Ishikawa (cell line): Measurements from ENCODE around the gene ATF1.

Source experiments
- CEBPB ChIP-seq: IDR thresholded peaks from 2 replicates; pipeline ENCODE4 v1.6.1; 2012
- CREB1 ChIP-seq: IDR thresholded peaks from 2 replicates; pipeline ENCODE4 v1.6.1; 2012; ENCODE audit warnings: low read depth
- EGR1 ChIP-seq: IDR thresholded peaks from 2 replicates; pipeline ENCODE4 v1.6.1; 2012
- EP300 ChIP-seq: IDR thresholded peaks from 2 replicates; pipeline ENCODE4 v1.6.1; 2012; ENCODE audit warnings: borderline replicate concordance
- FOXM1 ChIP-seq: IDR thresholded peaks from 2 replicates; pipeline ENCODE4 v1.6.1; 2012; ENCODE audit warnings: low read depth, borderline replicate concordance
- MAX ChIP-seq: IDR thresholded peaks from 2 replicates; pipeline ENCODE4 v1.6.1; 2012
- NFIC ChIP-seq: IDR thresholded peaks from 2 replicates; pipeline ENCODE4 v1.6.1; 2012
- RAD21 ChIP-seq: IDR thresholded peaks from 2 replicates; pipeline ENCODE4 v1.6.1; 2012; ENCODE audit warnings: low read depth
- TAF1 ChIP-seq: IDR thresholded peaks from 2 replicates; pipeline ENCODE4 v1.6.1; 2012; ENCODE audit warnings: low read depth, mild to moderate bottlenecking
- TCF12 ChIP-seq: IDR thresholded peaks from 2 replicates; pipeline ENCODE4 v1.6.1; 2012; ENCODE audit warnings: low read depth
- TEAD4 ChIP-seq: IDR thresholded peaks from 2 replicates; pipeline ENCODE4 v1.6.1; 2012
- YY1 ChIP-seq: IDR thresholded peaks from 2 replicates; pipeline ENCODE4 v1.6.1; 2012; ENCODE audit warnings: low read depth
- ZBTB7A ChIP-seq: IDR thresholded peaks from 2 replicates; pipeline ENCODE4 v1.6.1; 2012; ENCODE audit warnings: low read depth
- TF ChIP-seq, protein P1 (sequence below): IDR thresholded peaks from 2 replicates; pipeline ENCODE4 v1.6.1; 2012
- TF ChIP-seq, protein P2 (sequence below): IDR thresholded peaks from 2 replicates; pipeline ENCODE4 v1.6.1; 2012; ENCODE audit warnings: low read depth, mild to moderate bottlenecking

The ATF1 gene

GRCh38 chr12:50828886-50829285, 65.0 kb downstream of the ATF1 start:
- TF ChIP-seq CEBPB (no peak), EP300 (no peak), TAF1 (no peak), TEAD4 (no peak), NFIC (no peak), MAX (no peak), FOXM1 (no peak), TCF12 (no peak)

DNA sequence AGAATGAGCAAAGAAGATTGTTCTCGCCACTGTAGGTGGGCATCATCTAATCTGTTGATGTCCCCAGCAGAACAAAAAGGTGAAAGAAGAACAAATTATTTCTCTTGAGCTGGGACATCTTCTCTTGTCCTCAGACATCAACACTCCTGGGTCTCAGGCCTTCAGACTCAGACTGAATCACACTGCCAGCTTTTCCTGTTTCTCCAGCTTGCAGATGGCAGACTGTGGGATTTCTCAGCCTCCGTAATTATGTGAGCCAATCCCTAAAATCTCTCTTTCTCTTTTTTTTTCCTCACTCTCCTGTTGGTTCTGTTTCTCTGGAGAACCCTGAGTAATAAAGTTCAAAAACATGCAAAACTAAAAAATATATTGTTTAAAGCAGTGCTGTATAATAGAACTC, 75.1 kb downstream of the ATF1 start:
- TF ChIP-seq TAF1 (no peak), RAD21 (no peak), TEAD4 (no peak), YY1 (no peak), ZBTB7A (no peak), TCF12 (no peak), EGR1 (no peak)
- TF ChIP-seq, protein P1, sequence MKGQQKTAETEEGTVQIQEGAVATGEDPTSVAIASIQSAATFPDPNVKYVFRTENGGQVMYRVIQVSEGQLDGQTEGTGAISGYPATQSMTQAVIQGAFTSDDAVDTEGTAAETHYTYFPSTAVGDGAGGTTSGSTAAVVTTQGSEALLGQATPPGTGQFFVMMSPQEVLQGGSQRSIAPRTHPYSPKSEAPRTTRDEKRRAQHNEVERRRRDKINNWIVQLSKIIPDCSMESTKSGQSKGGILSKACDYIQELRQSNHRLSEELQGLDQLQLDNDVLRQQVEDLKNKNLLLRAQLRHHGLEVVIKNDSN, result no peak

- TF ChIP-seq CEBPB (no peak), YY1 (no peak), TCF12 (no peak), MAX (no peak), TAF1 (no peak), EP300 (no peak), CREB1 (no peak), RAD21 (no peak)
- TF ChIP-seq, protein P1, result no peak
Observed at GRCh38 chr12:50840809-50841487, 77.0 kb downstream of the ATF1 start.

DNA sequence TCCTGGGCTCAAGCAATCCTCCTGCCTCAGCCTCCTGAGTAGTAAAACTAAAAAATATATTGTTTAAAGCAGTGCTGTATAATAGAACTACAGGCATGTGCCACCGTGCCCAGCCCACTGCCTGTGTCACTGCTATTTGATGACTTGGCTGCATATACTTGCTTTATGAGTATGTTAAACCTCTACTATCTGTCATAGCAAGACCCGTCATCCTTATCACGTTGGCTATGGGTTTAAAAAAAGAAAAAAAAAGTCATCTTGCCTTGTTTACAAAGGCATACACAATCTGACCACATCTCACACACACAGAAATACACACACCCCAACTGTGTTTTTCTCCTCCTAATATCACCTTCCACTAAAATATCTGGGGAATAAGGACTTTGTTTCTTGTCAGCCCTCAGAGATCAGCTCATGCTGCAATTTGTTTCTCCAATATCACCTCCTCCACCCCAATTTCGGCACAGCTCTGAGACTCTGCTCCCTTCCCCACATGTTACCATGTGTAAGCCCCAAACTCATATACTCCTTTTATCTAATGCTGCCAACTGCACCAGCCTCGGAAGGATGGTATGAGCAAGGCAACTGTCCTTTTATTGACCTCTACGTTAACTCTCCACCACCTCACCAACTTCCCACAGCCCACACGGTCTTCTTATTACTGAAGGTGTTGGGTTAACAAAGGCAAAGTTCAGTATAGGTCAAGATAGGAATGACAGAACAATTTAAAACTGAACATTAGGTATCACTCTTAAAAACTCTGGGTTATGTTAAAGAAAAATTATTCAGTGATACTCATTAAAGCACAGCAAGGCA, 78.0 kb downstream of the ATF1 start:
- TF ChIP-seq CREB1 (no peak), TCF12 (no peak), TAF1 (no peak), FOXM1 (no peak), TEAD4 (no peak), EP300 (no peak), MAX (no peak)
- TF ChIP-seq, protein P1, result no peak

DNA sequence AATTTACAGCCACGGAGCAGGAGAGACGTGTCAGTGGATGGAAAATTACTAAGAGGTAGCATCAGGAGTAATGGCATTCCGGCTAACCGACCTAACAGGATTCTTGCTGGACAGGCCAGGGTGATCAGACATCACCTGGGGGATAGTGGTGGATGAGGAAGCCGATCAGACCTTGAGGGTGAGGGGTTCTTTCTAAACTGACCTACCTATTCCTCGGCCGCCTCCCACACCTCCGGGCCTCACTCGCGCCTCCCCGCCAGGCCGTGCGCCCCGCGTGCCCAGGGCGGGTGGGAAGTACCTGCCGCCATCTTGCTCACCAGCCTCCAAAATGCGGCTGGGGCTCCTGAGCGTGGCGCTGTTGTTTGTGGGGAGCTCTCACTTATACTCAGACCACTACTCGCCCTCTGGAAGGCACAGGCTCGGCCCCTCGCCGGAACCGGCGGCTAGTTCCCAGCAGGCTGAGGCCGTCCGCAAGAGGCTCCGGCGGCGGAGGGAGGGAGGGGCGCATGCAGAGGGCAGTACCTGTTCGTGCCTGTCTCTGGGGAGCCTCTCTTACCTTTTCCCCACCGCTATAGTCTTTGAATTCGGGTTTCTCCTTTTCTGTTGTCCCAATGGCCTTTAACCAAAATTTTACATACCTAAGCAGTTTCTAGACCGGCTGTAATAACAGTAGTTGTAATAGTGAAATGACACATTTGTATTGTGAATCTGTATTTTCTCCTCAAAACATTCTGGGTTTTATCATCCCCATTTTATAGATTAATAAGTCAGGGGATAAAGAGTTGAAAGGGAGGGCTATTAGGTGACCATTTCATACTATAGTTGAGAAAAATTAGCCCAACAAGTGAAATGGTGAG, 79.0 kb downstream of the ATF1 start, which contains the start of gene TMPRSS12:
TMPRSS12 (plus strand) TSS at position 290 of the 857 bp plus-strand sequence; CDS start at position 329, 39 bp downstream.
- TF ChIP-seq EGR1 (no peak), ZBTB7A (no peak), EP300 (no peak)

DNA sequence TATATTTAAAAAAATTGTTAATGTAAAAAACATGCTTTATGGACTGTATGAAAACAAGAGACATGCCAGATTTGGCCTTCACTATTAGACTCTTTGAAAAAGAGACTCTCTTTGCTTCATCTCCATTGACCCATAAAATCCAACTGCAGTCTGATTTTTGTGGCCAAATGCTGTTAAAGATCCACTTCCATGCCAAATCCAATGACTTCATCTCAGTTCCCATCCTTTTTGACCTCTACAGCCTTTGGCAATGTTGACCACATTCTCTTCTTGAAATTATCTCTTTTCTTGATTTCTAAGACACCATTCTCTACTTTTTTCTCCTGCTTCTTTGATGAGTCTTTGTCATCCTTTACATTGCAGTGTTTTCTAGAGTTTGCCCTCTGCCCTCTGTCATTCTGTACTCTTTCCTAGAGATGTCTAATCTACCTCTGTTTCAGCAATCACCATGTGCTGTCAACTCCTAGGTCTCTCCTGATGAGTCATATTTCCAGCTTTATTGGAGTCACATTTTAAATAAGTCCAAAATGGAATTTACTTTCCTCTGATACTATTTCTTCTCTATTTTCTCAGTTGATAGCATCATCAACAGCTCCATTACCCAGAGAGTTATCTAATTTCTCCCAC, 81.2 kb downstream of the ATF1 start:
- no peak for TF ChIP-seq CREB1
- no peak for TF ChIP-seq CEBPB
- TF ChIP-seq FOXM1, result no peak
- TF ChIP-seq MAX, result no peak
- TF ChIP-seq NFIC, result no peak
- TF ChIP-seq, protein P1, result no peak
- no peak for TF ChIP-seq TEAD4
- TF ChIP-seq, protein P2, sequence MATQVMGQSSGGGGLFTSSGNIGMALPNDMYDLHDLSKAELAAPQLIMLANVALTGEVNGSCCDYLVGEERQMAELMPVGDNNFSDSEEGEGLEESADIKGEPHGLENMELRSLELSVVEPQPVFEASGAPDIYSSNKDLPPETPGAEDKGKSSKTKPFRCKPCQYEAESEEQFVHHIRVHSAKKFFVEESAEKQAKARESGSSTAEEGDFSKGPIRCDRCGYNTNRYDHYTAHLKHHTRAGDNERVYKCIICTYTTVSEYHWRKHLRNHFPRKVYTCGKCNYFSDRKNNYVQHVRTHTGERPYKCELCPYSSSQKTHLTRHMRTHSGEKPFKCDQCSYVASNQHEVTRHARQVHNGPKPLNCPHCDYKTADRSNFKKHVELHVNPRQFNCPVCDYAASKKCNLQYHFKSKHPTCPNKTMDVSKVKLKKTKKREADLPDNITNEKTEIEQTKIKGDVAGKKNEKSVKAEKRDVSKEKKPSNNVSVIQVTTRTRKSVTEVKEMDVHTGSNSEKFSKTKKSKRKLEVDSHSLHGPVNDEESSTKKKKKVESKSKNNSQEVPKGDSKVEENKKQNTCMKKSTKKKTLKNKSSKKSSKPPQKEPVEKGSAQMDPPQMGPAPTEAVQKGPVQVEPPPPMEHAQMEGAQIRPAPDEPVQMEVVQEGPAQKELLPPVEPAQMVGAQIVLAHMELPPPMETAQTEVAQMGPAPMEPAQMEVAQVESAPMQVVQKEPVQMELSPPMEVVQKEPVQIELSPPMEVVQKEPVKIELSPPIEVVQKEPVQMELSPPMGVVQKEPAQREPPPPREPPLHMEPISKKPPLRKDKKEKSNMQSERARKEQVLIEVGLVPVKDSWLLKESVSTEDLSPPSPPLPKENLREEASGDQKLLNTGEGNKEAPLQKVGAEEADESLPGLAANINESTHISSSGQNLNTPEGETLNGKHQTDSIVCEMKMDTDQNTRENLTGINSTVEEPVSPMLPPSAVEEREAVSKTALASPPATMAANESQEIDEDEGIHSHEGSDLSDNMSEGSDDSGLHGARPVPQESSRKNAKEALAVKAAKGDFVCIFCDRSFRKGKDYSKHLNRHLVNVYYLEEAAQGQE, result no peak
- no peak for TF ChIP-seq ZBTB7A
- no peak for TF ChIP-seq YY1
- no peak for TF ChIP-seq TAF1
- TF ChIP-seq TCF12, result no peak
- TF ChIP-seq EP300, result no peak
- TF ChIP-seq EGR1, result no peak
- no peak for TF ChIP-seq RAD21
